Measurements from ENCODE around the gene TULP1.

TULP1 gene

GRCh38 chr6:35496036-35496840 lies 16.5 kb downstream of the TULP1 start:
- DNase-seq = no peak

DNA sequence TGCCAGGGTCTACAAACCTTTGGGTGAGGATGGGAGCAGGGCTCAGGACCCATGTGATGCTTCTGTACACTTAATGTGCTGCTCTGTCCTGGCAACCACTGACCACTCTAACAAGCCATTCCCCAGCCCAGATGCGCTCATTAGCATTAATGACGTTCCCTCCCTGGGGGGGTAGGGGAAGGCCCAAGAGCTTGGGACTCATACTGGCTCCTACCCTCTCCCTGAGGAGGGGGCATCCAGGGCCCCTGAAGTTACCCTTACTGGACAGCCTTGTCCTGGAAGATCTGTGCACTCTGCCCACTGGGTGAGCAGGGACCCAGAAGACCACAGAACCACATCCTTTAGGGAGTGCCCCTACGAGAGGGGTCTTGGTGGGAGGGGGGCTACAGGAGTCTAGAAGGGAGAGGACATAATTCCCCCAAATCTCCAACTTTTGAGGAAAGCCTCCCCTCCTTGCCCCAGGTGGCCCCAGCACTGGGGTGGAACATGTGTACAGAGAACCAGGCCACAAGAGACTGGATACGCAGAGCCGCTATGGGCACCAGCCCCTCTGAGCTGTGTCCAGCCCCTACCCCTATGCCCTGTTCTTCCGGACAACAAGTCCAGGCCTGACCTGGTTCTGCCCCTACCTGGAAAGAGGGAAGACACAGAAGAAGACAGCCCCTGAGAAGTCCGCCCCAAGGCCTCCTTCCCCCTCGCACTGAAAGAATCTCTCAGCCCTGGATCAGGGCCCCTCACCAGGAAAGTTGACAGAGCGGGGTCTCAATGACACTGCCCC lies 17.2 kb downstream of the TULP1 start:
- DNase-seq = no peak

- DNase-seq = no peak
Measured at GRCh38 chr6:35494161-35494563, 18.5 kb downstream of the TULP1 start.

GRCh38 chr6:35493307-35493983 lies 19.3 kb downstream of the TULP1 start:
- DNase-seq = no peak

DNA sequence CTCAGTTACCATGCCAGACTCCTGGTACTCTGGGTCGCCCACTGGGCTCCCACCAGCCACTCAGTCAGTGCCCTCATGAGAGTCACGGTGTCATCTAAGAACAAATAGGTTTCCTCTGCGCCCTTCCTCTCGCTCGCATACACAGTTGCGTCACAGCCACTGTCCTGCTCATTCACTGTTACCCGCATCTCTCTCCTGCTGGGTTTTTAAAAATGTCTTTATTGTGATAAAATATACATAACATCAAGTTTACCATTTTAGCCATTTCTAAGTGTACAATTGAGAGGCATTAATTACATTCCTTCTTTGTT lies 19.8 kb downstream of the TULP1 start:
- no peak for DNase-seq

DNA sequence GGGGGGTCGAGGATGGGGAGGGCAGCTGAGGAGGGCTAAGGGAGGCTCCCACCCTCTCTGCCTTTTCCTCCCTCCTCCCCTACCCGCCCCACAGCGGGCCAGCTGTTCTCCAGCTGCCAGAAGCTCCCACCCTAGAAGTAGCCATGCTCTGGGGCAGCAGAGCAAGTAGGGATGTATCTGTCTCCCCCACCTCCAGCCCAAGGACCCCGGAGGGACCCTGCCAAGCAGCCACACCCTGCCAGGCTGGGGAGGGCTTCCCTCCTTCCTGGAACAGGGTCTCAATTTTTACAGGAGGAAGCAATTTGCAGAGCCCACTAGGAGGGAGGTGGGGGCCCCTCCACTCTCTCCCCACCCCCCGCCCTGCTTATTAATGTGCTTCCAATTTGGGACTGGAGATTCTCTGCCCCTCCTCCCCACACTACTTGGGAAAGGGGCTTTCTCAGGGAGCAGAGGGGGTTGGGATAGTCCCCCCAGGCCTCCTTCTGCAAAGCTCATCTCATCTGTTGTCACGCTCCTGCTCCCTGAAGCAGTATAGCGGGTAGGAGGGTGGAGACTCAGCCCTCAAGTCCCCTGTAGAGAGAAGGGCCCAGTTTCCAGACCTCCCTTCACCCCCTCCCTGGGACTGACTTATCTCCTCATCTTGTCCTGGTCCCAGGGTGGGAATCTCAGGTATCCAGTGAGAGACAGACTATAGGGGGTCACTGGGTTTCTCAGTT lies 20.3 kb downstream of the TULP1 start:
- DNase-seq = no peak

- no peak for DNase-seq
Measured at GRCh38 chr6:35491558-35492257, 21.0 kb downstream of the TULP1 start.

GRCh38 chr6:35490821-35491557 lies 21.7 kb downstream of the TULP1 start:
- DNase-seq = no peak

GRCh38 chr6:35489995-35490791 lies 22.5 kb downstream of the TULP1 start:
- no peak for DNase-seq

DNA sequence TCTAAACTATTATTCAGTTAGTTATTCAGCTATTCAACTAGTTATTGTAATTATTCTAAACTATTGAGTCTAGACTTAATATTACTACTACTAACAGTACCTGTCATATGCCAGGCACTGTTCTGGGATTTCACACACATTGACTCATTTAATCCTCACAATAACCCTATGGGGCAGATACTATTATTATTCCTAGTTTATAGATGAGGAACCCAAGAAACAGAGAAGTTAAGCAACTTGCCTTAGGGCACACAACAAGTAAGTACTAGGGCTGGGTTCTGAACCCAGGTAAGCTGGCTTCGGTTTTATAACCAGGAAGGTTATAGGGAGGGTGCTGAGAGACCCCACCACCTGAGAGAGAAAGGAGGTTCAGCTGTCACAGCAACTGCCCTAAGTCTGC lies 23.6 kb downstream of the TULP1 start:
- no peak for DNase-seq

DNA sequence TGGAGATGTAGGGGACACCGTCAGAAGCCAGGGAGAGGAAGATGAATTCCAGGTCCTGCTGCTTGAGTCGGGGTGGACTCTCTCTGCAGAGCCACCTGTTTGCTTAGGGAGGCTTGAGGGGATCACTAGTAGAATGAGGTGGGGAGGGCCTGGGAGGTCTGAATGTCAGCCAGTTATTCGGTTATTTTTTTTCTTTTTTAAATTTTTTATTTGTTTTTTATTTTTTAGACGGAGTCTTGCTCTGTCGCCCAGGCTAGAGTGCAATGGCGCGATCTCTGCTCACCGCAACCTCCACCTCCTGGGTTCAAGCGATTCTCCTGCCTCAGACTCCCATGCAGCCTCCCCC lies 24.2 kb downstream of the TULP1 start:
- DNase-seq = no peak

- DNase-seq = no peak
Measured at GRCh38 chr6:35487658-35488516, 24.8 kb downstream of the TULP1 start.

DNA sequence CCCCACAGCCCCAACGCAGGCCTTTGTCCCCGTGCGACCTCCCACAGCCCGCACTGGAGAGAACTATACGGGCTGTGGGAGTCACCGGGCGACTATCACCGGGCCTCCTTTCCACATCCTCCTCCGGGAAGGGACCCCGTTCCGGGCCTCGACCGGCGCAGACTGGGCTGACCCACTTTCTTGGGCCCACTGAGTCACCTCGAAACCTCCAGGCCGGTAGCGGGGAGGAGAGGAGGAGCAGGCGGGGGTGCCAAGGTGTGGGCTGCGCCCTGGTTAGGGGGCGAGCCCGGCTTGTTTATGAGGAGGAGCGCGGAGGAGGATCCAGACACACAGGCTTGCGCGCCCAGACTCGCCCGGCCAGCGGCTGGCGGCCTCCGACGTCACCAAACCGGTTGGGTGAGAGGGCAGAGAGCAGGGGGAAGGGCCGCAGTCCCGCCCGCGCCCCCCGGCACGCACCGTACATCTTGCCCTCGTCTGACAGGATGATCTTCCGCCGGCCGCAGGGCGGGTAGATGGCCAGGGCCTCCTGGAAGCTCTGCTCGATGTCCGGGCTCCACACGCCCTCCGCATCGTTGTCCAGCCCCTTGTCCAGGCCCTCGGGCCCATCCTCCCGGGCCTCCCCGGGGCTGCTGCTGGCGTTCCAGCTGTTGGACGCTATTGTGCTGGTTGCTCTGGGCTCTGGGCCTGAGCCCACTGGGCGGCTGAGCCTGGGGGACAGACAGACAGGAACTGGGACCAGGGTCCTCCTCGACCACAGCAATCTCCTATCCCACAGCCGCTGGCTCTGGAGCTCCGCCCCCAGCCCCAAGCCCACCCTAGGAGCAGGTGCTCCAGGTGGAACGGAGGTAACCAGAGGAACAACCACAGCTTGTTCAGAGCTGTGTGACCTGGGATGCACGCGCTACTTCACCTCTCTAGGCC lies 26.4 kb downstream of the TULP1 start:
- no peak for DNase-seq

DNA sequence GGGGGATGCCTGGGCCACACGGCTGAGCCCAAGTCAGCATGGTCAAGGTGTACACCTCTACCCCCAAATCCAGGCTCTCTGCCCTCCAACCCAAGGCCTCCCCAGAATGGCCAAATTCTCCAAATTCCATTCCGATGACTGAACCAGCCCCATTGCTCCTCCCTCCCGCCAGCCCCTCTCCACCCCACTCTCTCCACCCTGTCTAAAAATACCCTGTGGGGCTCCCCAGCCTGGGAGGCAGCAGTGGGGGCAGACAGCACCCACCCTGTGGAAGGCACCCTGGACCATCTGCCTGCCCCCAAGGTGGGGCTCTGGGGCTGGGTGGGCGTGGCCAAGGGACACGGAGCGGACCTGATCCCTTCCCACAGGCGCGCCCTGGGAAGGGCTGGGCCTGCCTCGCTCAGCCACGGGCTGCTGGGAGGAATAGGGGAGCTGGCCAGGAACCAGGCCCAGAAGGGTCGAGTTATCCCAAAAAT lies 27.3 kb downstream of the TULP1 start:
- DNase-seq = no peak

DNA sequence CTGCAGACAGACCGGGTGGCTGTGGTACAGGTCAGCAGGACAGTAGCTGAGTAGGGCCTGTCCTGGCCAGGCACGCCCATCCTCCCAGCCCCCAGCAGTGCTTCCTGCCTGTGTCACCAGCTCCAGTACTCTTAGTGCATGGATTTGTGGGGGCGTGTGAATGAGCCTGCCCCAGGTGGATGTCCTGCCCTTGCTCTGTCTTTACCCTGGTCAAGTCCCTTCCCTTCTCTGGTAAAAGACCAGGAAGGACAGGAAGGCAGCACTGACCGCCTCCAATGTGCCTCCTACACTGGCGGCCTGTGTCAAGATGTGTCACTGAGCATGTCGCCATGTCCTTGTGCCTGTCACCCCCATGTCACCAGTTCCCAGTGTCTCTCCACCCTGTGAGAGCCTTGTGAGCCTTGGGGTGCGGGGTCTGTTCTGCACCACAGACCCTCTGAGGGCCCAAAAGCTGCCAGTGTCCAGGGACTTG lies 27.7 kb downstream of the TULP1 start:
- no peak for DNase-seq

DNA sequence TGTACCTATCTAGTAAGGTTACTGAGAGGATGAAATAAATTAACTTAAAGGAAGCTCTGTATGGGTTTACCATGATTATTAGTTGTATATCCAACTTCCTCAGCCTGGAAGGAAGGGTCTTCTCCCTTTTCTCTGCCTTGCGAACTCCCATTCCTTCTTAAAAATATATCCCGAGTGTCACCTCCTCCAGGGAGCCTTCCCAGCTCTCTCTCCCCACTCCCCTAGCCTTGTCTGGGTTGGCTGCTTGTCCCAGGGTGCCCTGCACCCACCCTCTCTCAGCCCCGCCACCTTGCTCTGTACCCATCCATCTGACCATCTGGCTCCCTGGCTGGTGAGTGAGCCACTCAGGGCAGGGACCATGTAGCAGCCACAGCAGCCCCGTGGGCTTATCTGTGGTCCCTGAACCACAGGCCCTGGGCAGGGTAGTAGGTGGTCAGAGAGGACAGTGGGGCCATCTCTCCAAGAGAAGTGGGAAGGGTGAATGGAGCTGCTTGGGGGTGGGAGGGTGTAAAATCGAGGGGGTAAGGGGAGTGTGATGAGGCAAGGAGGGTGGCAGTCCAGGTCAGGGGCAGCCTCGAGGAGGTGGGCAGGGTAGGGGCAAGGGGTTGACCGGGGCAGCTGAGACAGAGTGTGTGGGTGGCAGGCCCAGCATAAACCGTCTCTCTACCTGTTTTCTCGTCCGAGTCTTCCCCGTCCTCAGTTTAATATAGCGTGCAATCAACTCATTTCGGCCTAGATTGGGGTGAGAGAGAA lies 28.6 kb downstream of the TULP1 start:
- DNase-seq = no peak

- DNase-seq = no peak
Measured at GRCh38 chr6:35483490-35483889, 29.2 kb downstream of the TULP1 start.

DNA sequence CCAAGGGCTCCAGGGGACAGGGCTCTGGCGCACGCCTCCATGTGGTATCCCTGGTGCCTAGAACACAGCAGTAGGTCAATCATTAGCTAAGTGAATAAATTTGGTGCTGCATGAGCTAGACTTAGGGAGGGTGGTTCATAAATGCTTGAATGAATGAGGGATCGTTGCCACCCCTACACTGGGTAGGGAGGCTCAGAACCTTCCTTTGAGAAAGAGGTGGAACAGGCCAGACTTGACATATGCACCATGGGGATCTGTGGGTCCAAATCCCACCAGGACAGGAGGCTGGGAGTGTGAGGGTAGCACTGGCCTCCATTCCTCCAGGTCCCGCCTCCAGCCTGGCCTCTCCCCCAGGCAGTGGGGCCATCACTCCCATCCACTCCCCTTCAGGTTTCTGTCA lies 29.6 kb downstream of the TULP1 start:
- no peak for DNase-seq

All from NCI-H1436 treated with DMSO at 0.1 percent for 48 hours (cell line).